ENCODE data around the gene DDX25. TPM values are rescaled to one million over a fixed set of nuclear protein-coding genes. Genes with fewer than 3 reads are reported as not detected.

The DDX25 gene
- total and polyA plus RNA-seq, 4 donors: 0.14 to 0.37 (median 0.17) TPM

- no peak for TF ChIP-seq CTCF (IDR thresholded peaks at IDR 0.05; ENCODE audit: control extremely low read depth, extremely low read depth)
- 91 to 93% methylated on average over 14 of the region's 14 CpGs for WGBS, 2 donors
- H3K9ac ChIP-seq (ENCODE audit: insufficient read depth in 1 of 2, low read length in 2 of 2): no peak overlapping the region
These were observed 53.5 kb downstream of the DDX25 start for GRCh38 chr11:125957618-125958332.

GRCh38 chr11:125958872-125959400, 54.6 kb downstream of the DDX25 start:
- H3K9me3 ChIP-seq (ENCODE audit: control insufficient read depth in 4 of 4, insufficient read depth in 3 of 4, low read length in 3 of 4): peaks cover 0 to 7% (median 2%) of the 10 kb centered on the region in 4 donors
- TF ChIP-seq CTCF (IDR thresholded peaks at IDR 0.05; ENCODE audit: control extremely low read depth, extremely low read depth): no peak
- H3K4me3 ChIP-seq: no peak overlapping the region
- no peaks in the 10 kb centered on the region for H3K4me1 ChIP-seq (ENCODE audit: control insufficient read depth in 5 of 5, insufficient read depth in 5 of 5, low read length in 5 of 5)
- peaks cover 0 to 3% (median 0%) of the 10 kb centered on the region in 4 donors for H3K36me3 ChIP-seq (ENCODE audit: control insufficient read depth in 4 of 4, insufficient read depth in 4 of 4, low read length in 4 of 4)
- peaks cover 0 to under 1% (median 0%) of the 10 kb centered on the region in 3 donors for H3K27me3 ChIP-seq (ENCODE audit: control insufficient read depth in 3 of 3, insufficient read depth in 3 of 3, low read length in 2 of 3)
- ATAC-seq (ENCODE audit: insufficient read depth, low FRiP score) (no peak), DNase-seq (no peak)
- no peak overlapping the region for H3K27ac ChIP-seq (ENCODE audit: low read depth in 1 of 2, low read length in 1 of 2)
- H3K9ac ChIP-seq (ENCODE audit: insufficient read depth in 1 of 2, low read length in 2 of 2): no peak overlapping the region
- WGBS, 2 donors: 93 to 94% methylated on average over 4 of the region's 4 CpGs

More at GRCh38 chr11:125957618-125958332, 53.5 kb downstream of the DDX25 start:
- Histone ChIP-seq H3K27ac (ENCODE audit: low read depth in 1 of 2, low read length in 1 of 2) (no peak overlapping the region), H3K4me3 (no peak overlapping the region), H3K36me3 (ENCODE audit: control insufficient read depth in 4 of 4, insufficient read depth in 4 of 4, low read length in 4 of 4) (peaks cover 0 to 3% (median 0%) of the 10 kb centered on the region in 4 donors), H3K4me1 (ENCODE audit: control insufficient read depth in 5 of 5, insufficient read depth in 5 of 5, low read length in 5 of 5) (peaks cover 0 to 5% (median 3%) of the 10 kb centered on the region in 5 donors), H3K27me3 (ENCODE audit: control insufficient read depth in 3 of 3, insufficient read depth in 3 of 3, low read length in 2 of 3) (peaks cover 0 to 5% (median 0%) of the 10 kb centered on the region in 3 donors), H3K9me3 (ENCODE audit: control insufficient read depth in 4 of 4, insufficient read depth in 3 of 4, low read length in 3 of 4) (peaks cover 0 to 7% (median 1%) of the 10 kb centered on the region in 4 donors)
- no peak for ATAC-seq (ENCODE audit: insufficient read depth, low FRiP score)
- no peak for DNase-seq

- no peak overlapping the region for H3K9ac ChIP-seq (ENCODE audit: insufficient read depth in 1 of 2, low read length in 2 of 2)
- 95 to 97% methylated on average over 6 of the region's 6 CpGs for WGBS, 2 donors
- DNase-seq (no peak), ATAC-seq (ENCODE audit: insufficient read depth, low FRiP score) (no peak)
- no peak for TF ChIP-seq CTCF (IDR thresholded peaks at IDR 0.05; ENCODE audit: control extremely low read depth, extremely low read depth)
- peaks cover 0 to 7% (median 2%) of the 10 kb centered on the region in 4 donors for H3K9me3 ChIP-seq (ENCODE audit: control insufficient read depth in 4 of 4, insufficient read depth in 3 of 4, low read length in 3 of 4)
- H3K27ac ChIP-seq (ENCODE audit: low read depth in 1 of 2, low read length in 1 of 2): no peak overlapping the region
- peaks cover 0 to 3% (median 0%) of the 10 kb centered on the region in 4 donors for H3K36me3 ChIP-seq (ENCODE audit: control insufficient read depth in 4 of 4, insufficient read depth in 4 of 4, low read length in 4 of 4)
- no peaks in the 10 kb centered on the region for H3K27me3 ChIP-seq (ENCODE audit: control insufficient read depth in 3 of 3, insufficient read depth in 3 of 3, low read length in 2 of 3)
- H3K4me3 ChIP-seq: no peak overlapping the region
- no peaks in the 10 kb centered on the region for H3K4me1 ChIP-seq (ENCODE audit: control insufficient read depth in 5 of 5, insufficient read depth in 5 of 5, low read length in 5 of 5)
These were observed 55.2 kb downstream of the DDX25 start for GRCh38 chr11:125959511-125959910.
